Omental fat pad (tissue), 4 donors: ENCODE measurements around the gene LSM14B. TPM values are rescaled to one million over a fixed set of nuclear protein-coding genes. Genes with fewer than 3 reads are reported as not detected.

Experiments used
- ATAC-seq: fragments of 150-250 bp; one replicate; pipeline ENCODE4 v1.9.1; 2016; ENCODE audit warnings: mild to moderate bottlenecking, moderate library complexity; ENCODE audit not compliant: low FRiP score
- DNase-seq: peaks from one replicate; pipeline ENCODE4 v3.0.0-alpha.2; 2019; ENCODE audit warnings: low spot score
- CTCF ChIP-seq, 3 donors: fragments of 450-650 bp; IDR thresholded peaks; one replicate each; pipeline ENCODE4 v1.5.1; 2016 to 2017; ENCODE audit warnings: antibody characterized with exemption in 3 of 3, mild to moderate bottlenecking in 3 of 3, moderate library complexity in 2 of 3
- total RNA-seq, 4 donors: library from RNA; depleted of rRNA; stranded (reverse); fragments of >200 nt; gene quantifications; one replicate each; pipeline ENCODE4 v1.1.0, GENCODE V29; 2016

The LSM14B gene
- total RNA-seq, 4 donors from 2014 or later = 13.1 to 23.8 (median 16.0) TPM

DNA sequence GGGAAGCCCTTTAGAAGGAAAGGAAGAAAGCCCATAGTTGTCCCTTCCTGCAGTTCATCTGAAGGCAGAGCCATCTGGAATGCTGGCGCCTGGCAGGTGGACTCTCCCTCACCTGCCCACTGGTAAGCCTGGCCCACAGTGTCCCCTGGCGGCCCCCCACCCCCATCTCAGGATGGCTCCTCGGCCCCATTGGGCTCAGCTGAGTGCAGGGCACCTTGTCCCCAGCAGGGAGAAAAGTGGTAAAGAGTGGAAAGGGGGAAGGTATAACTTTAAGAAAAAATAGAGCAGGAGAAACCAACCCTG is 33.9 kb downstream of the LSM14B start:
- ATAC-seq (no peak), DNase-seq (no peak)
- TF ChIP-seq CTCF (IDR thresholded peaks at IDR 0.05) = no peak

- no peak for ATAC-seq
- no peak for TF ChIP-seq CTCF (IDR thresholded peaks at IDR 0.05)
Observed at GRCh38 chr20:62156592-62157386, 34.5 kb downstream of the LSM14B start.

DNA sequence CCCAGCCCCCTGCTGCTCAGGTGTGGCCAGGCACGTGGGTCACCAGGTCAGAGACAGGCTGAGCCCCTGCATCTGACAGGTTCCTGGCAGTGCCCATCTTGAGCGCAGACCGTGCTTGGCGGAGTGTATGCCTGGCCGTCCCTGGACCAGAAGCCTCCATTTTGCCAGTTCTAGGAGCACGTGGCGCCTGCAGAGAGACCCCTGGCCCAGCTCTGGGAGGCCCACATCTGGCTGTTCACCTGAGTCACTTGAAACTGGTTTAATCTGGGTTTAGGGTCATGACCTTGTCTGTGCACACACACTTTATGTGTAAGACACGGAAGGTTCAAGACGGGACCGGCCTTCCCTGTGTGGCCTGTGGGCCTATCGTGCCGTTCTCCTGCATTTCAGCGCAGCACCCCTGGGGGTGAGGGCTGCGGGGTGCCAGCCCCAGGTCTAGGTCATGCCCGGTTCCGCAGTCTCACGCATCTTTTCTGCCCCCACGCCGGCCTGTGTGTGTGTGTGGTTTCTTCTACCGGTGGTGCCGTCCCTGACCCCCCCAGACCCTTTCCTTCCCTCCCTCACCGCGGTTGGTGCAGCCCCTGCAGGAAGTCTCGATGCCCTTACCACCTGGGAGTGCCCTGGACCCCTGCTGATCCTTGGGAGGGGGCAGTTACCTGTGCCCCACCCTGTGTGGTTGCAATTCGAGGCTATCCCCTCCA is 35.3 kb downstream of the LSM14B start:
- no peak for TF ChIP-seq CTCF (IDR thresholded peaks at IDR 0.05)
- DNase-seq = no peak
- ATAC-seq = no peak

More at GRCh38 chr20:62156592-62157386, 34.5 kb downstream of the LSM14B start:
- peak; percentile 42 for DNase-seq

DNA sequence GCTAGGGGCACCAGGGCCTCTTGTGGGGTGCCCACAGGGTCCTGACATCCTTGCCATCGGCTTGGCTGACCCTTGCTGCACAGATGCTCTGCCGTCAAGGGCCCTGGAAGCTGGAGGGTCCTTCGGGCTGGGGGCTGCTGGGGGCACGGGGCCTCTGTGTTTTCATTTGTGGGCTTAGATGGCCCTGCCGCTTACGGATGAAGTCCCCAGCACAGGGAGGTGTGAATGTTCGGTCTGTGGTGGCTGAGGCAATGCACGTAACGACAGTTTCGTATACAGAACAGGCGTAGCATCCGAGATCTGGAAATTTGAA is 35.8 kb downstream of the LSM14B start:
- TF ChIP-seq CTCF (IDR thresholded peaks at IDR 0.05) = no peak
- DNase-seq (no peak), ATAC-seq (no peak)

GRCh38 chr20:62158541-62158940 is 36.3 kb downstream of the LSM14B start:
- no peak for ATAC-seq
- no peak for TF ChIP-seq CTCF (IDR thresholded peaks at IDR 0.05)
- DNase-seq = no peak

- TF ChIP-seq CTCF (IDR thresholded peaks at IDR 0.05) = no peak
- DNase-seq = no peak
- no peak for ATAC-seq
Observed at GRCh38 chr20:62159052-62159451, 36.8 kb downstream of the LSM14B start.

GRCh38 chr20:62159839-62160238 is 37.6 kb downstream of the LSM14B start:
- ATAC-seq = no peak

More at GRCh38 chr20:62159839-62160238, 37.6 kb downstream of the LSM14B start:
- no peak for DNase-seq
- TF ChIP-seq CTCF (IDR thresholded peaks at IDR 0.05) = no peak
